ENCODE data around the gene SEMA4F. TPM values are rescaled to one million over a fixed set of nuclear protein-coding genes. Genes with fewer than 3 reads are reported as not detected.

SEMA4F gene
- total RNA-seq, 1 experiment from 2014 or later: 6.6 TPM

GRCh38 chr2:74668087-74668486 lies 14.0 kb downstream of the SEMA4F start:
- Histone ChIP-seq H3K56ac (ENCODE audit: insufficient read length, low read depth, low read length) (no peak overlapping the region), H2BK12ac (ENCODE audit: insufficient read length, low read depth, low read length) (no peak overlapping the region), H3K23me2 (ENCODE audit: insufficient read length, low read depth, low read length, poor library complexity, severe bottlenecking) (no peaks in the 10 kb centered on the region), H4K91ac (ENCODE audit: insufficient read length, low read depth, low read length) (no peak overlapping the region), H3K23ac (ENCODE audit: insufficient read length, low read depth, low read length) (no peak overlapping the region), H3K27ac (ENCODE audit: insufficient read length, low read depth, low read length) (no peak overlapping the region), H3K14ac (ENCODE audit: insufficient read depth, low read length) (no peak overlapping the region), H3K18ac (ENCODE audit: insufficient read length, low read depth, low read length) (no peak overlapping the region), H3K79me2 (ENCODE audit: insufficient read depth, low read length) (no peaks in the 10 kb centered on the region), H4K8ac (replicated peaks; ENCODE audit: insufficient read length, low read depth, low read length) (no peak overlapping the region), H4K20me1 (ENCODE audit: control insufficient read depth, insufficient read depth, insufficient read length) (no peaks in the 10 kb centered on the region), H3K79me1 (ENCODE audit: insufficient read depth, low read depth, low read length, poor library complexity, severe bottlenecking) (no peaks in the 10 kb centered on the region), H3K4me2 (ENCODE audit: insufficient read depth, insufficient read length, low read length) (no peak overlapping the region), H3K4ac (ENCODE audit: low read depth, low read length) (no peak overlapping the region), H2BK120ac (ENCODE audit: low read depth, low read length, poor library complexity, severe bottlenecking) (no peak overlapping the region), H4K5ac (ENCODE audit: insufficient read length, low read depth, low read length) (no peak overlapping the region), H3K9me3 (ENCODE audit: control insufficient read depth, low read depth, low read length) (no peaks in the 10 kb centered on the region), H3T11ph (ENCODE audit: low read length) (no peak overlapping the region), H3K4me1 (ENCODE audit: insufficient read depth, low read length) (no peaks in the 10 kb centered on the region), H2BK20ac (ENCODE audit: low read depth, low read length, poor library complexity, severe bottlenecking) (no peak overlapping the region), H2AFZ (ENCODE audit: low read length) (no peak overlapping the region), H2BK15ac (ENCODE audit: low read depth, low read length) (no peak overlapping the region), H3K27me3 (ENCODE audit: insufficient read depth, low read length) (no peaks in the 10 kb centered on the region), H2BK5ac (ENCODE audit: insufficient read length, low read length) (no peak overlapping the region), H3K9ac (ENCODE audit: extremely low read depth, insufficient read length, low read length) (no peak overlapping the region), H2AK5ac (ENCODE audit: insufficient read length, low read length) (no peak overlapping the region)
- no CpG with 5 or more reads among the region's 1 CpG for WGBS (ENCODE audit: extremely low coverage, insufficient read length, low lambda C conversion rate)
- H3K4me1 Mint-ChIP-seq: no peaks in the 10 kb centered on the region
- TF ChIP-seq, protein P1, sequence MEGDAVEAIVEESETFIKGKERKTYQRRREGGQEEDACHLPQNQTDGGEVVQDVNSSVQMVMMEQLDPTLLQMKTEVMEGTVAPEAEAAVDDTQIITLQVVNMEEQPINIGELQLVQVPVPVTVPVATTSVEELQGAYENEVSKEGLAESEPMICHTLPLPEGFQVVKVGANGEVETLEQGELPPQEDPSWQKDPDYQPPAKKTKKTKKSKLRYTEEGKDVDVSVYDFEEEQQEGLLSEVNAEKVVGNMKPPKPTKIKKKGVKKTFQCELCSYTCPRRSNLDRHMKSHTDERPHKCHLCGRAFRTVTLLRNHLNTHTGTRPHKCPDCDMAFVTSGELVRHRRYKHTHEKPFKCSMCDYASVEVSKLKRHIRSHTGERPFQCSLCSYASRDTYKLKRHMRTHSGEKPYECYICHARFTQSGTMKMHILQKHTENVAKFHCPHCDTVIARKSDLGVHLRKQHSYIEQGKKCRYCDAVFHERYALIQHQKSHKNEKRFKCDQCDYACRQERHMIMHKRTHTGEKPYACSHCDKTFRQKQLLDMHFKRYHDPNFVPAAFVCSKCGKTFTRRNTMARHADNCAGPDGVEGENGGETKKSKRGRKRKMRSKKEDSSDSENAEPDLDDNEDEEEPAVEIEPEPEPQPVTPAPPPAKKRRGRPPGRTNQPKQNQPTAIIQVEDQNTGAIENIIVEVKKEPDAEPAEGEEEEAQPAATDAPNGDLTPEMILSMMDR (conservative IDR thresholded peaks at IDR 0.05): no peak
- no peak overlapping the region for H3K27ac Mint-ChIP-seq
- no peaks in the 10 kb centered on the region for H3K9me3 Mint-ChIP-seq
- no peak overlapping the region for H3K4me3 Mint-ChIP-seq
- no peak for DNase-seq
- H3K36me3 Mint-ChIP-seq (ENCODE audit: insufficient read depth in 1 of 3, low read depth in 3 of 3): no peaks in the 10 kb centered on the region
- H3K27me3 Mint-ChIP-seq (ENCODE audit: low read depth): no peaks in the 10 kb centered on the region

All from H9 (cell line).